ENCODE data around the gene IPO4. TPM values are rescaled to one million over a fixed set of nuclear protein-coding genes. Genes with fewer than 3 reads are reported as not detected.
A peak's percentile ranks its signal among the peaks of the same experiment; 100 is the strongest.

Gene IPO4
- total and polyA plus RNA-seq, 2 of the 13 experiments (the other 11 are each of a cell fraction or from before 2014, with no cell fraction given), result 39.0 to 179 TPM

GRCh38 chr14:24215495-24216344, 27.1 kb upstream of the IPO4 start, which contains the start of gene MDP1 (continued):
- TF ChIP-seq DZIP1 (CRISPR knock-in tag; IDR thresholded peaks at IDR 0.05) (peak; percentile 96), FOXP1 (IDR thresholded peaks at IDR 0.05) (no peak), FOXP1 (CRISPR knock-in tag; IDR thresholded peaks at IDR 0.05) (peak; percentile 66; the same call in 1 of the 2 replicates), ZBTB26 (CRISPR knock-in tag; IDR thresholded peaks at IDR 0.05; ENCODE audit: borderline replicate concordance) (peak; percentile 93), BRD4 (CRISPR knock-in tag; IDR thresholded peaks at IDR 0.05) (peak; percentile 100), ZBTB49 (CRISPR knock-in tag; IDR thresholded peaks at IDR 0.05; ENCODE audit: borderline replicate concordance) (peak; percentile 90; the same call in 1 of the 2 replicates), ATF4 (CRISPR knock-in tag; IDR thresholded peaks at IDR 0.05) (peak in 1 of 2 experiments; percentile 89; a peak in 2 of 4 replicates), HMGXB3 (CRISPR knock-in tag; IDR thresholded peaks at IDR 0.05; ENCODE audit: borderline replicate concordance) (peak; percentile 95; the same call in 1 of the 2 replicates), ZNF597 (CRISPR knock-in tag; IDR thresholded peaks at IDR 0.05) (no peak), ZNF7 (CRISPR knock-in tag; IDR thresholded peaks at IDR 0.05) (peak; percentile 22; the same call in 1 of the 2 replicates), SIN3A (IDR thresholded peaks at IDR 0.05; ENCODE audit: borderline replicate concordance, low read depth, low read length) (peak; percentile 95), RARG (CRISPR knock-in tag; IDR thresholded peaks at IDR 0.05; ENCODE audit: low read depth) (peak; percentile 55; the same call in 1 of the 2 replicates), KAT8 (CRISPR knock-in tag; IDR thresholded peaks at IDR 0.05) (peak; percentile 98), ZMAT5 (CRISPR knock-in tag; IDR thresholded peaks at IDR 0.05; ENCODE audit: borderline replicate concordance, low read depth) (no peak)

All from HepG2 (cell line).